GM19395 (cell line): ENCODE data around the gene REPS1.

Experiments used
- ATAC-seq: cut with Tn5 transposase; IDR thresholded peaks from one replicate; pipeline ENCODE4 v1.9.1; 2021; ENCODE audit warnings: mild to moderate bottlenecking, moderate library complexity; ENCODE audit not compliant: unreplicated experiment

Gene REPS1

DNA sequence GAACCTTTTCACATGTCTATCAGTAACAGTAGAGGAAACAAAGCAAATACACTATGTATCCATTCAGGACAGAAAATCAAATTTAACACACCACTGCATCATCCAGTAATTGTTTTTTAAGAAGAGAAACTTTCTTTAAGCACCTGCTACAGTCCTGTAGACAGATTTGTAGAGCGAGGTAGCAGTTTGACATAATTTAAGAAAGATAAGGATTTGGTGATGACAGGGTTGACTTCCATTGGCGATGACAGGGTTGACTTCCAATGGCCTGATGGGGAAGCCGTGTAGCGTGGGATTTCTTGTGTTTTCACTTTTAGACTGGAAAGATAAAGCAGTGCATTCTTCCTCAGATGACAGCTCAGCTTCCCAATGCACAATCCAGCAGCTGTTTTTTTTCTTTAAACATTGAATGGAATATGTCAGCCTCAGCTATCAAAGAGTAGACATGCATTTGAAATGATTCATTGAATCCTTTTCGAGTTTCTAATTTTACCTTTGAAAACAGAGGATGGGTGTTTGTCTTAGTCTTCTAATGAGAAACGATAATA, 123.6 kb downstream of the REPS1 start:
- ATAC-seq: no peak

DNA sequence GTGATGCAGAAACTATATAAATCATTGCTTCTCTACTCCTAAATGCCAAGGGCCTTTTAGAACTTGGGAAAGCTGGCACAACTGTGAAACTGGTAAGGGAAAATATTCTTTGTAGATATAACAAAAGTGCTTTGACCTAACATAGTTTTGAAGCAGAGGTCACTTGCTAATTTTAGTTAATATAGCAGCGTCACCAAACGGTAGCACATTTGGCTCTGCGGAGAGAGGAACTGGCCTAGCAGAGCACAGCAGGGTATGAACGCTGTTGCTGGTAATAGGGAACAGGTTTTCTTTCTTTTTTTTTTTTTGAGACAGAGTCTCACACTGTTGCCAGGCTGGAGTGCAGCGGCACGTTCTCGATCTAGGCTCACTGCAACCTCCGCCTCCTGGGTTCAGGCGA, 124.7 kb downstream of the REPS1 start:
- no peak for ATAC-seq

DNA sequence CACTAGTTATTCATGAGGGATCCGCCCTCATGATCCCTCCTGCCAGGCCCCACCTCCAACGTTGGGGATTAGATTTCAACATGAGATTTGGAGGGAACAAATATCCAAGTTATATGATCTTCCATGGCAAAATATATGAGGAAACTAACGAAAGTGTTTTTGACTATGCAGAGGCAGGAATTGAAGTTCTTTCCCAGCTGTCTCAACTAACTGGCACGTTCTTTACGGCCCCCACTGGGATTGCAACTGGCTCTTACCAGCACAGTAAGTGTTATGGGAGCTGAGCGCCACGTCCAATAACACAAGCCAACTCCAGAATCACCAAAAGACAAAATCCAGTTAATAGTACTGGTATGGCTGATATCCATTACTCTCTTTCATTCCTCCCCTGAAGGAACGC, 125.6 kb downstream of the REPS1 start:
- no peak for ATAC-seq

DNA sequence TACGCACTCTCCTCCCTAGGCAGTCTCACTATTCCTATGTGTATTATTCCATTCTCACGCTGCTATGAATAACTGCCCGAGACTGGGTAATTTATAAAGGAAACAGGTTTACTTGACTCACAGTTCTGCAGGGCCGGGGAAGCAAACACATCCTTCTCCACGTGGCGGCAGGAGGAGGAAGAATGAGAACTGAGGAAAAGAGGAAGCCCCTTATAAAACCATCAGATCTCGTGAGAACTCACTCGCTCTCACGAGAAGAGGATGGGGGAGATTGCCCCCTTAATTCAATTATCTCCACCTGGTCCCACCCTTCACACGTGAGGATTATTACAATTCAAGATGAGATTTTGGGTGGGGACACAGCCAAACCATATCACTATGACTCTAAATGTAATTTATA, 130.3 kb downstream of the REPS1 start:
- ATAC-seq: no peak

DNA sequence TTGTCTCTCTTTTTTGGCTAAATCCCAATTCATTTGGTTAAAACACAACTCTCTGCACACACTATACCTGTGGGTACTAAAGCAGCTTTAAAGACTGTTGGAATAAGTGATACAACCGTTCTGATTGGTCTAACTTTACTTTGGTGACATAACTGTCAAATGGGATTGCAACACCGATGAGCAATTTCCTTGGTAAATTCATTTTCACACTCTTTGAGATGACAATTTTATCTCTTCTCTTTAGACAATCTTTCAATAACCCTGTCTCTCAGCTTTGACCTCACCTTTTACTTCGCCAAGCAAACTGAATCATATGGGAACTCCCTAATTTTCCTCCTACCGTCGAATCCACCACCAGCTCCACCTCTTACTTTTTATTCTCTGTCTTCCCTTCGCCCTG, 131.4 kb downstream of the REPS1 start:
- ATAC-seq: no peak
